Measurements from ENCODE around the gene APBB1.
A peak's percentile ranks its signal among the peaks of the same experiment; 100 is the strongest.

The APBB1 gene

DNA sequence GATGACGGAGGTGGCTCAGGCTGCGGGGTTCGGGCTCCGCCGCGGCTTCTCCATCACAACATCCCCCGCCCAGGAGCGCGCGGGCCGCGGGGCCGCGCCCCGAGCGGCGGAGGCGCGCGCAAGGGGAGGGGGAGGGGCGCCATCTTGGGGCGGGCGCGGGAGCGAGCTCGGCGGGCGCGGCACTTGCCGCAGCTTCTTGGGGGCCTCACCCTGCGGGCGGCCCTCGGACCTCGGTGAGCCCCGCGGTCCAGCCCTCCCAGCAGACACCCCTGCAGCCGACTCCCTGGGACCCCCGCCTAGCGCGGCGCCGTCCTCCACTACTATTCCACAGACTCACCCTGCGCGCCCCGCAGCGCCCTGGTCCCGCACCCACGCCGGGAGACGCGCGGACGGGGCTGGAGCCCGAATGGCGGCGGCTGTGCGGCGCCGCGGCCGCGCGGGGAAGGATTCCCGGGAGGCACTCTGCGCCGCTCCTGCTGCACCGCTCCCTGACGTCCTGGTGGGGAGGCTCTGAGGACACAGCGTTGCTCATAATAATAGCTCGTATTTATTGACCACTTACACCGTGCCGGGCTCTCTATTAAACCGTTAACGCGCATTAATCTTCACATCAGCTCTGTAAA lies at the start of gene APBB1:
APBB1 (minus strand) TSS at position 86 of the 623 bp plus-strand sequence. CDS start 7,747 bp downstream, outside the sequence.
- DNase-seq = peak; percentile 57

- no peak for DNase-seq
These were observed 40.2 kb upstream of the APBB1 start for GRCh38 chr11:6459099-6459450.

- no peak for DNase-seq
These were observed 39.6 kb upstream of the APBB1 start for GRCh38 chr11:6458352-6459098.

- no peak for DNase-seq
These were observed 38.9 kb upstream of the APBB1 start for GRCh38 chr11:6457581-6458320.

DNA sequence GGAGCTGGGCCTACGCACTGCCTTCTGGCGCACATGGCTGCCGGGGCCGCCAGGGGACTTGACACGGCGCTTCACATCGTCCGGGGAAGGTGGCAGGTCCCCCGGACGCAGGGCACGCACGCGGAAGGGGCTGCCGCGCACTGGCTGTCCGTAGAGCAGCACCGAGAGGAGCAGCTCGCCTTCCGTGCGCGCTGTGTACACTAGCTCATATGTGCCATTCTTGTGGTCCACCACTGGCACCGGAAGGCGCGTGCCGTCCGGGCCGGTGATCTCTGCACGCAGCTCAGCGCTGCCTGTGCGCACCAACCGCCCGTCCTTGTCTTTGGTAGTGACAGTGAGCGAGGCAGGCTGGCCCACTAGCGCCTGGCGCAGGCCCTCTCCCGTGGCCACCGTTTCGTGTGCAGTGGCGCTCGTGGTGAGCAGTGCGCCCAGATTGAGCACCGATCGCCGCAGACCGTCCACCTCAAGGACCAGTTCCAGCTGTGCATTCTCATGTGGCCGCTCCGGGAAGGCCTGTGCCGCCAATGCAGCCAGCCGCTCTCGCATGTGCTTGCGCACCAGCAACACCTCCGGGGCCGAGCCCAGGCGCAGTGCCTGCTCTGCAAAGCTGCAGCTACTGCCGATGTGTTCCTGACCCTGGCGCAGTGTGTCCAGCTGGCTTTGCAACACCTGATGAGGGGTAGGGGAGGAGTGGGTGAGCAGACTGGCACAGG lies 37.6 kb upstream of the APBB1 start:
- DNase-seq = no peak

DNA sequence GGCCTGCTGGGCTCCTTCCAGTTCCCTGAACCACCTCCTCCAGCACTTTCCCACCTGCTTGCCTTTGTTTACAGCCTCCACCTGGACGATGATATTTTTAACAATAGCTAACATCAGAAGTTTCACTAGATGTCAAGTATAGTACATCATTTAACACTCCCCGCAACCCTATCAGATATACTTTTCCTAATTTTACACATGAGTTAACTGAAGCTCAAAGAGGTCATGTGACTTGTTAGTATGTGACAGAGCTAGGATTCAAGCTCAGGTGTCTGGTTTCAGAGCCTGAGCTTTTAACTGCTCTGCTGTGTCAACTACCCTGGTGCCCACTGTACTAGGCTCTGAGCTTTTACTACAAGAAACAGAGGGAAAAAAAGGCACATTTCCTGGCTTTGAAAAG lies 36.2 kb upstream of the APBB1 start:
- DNase-seq = no peak

DNA sequence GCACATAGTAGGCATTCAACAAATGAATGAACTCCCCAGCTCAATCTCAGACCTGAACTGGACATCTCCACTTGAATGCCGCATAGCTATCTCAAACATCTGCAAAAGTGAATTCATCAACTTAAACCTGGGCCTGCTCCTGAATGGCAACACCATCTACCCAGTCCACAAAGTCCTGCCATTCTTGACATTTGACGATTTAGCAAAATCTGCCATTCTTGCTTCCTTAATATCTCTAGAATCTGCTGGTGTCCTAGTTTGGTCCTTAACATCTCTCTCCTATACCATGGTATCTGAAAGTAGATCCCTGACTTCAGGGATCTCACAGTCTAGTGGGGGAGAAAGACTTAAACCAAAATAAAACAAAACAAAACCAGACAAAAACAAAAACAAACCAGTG lies 34.3 kb upstream of the APBB1 start:
- no peak for DNase-seq

DNA sequence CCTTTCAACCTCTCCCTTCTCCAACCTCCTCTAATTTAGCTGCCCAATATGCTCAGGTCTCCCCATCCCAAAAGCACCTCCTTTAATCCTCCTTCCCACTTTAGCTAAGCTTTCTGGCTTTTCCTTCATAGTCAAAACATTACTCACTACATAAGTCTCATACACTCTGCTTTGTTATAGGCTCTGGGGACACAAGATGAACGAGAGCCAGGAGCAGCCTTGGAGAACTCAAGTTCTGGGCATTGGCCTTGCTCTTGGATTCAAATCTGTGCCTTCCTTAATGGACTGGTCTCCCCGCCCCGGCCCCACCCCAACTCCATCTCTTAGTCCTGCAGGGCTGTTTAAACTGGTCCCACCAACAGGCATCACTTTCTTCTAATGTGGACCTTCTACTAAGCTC lies 33.3 kb upstream of the APBB1 start:
- DNase-seq = no peak

GRCh38 chr11:6448574-6448973 lies 29.7 kb upstream of the APBB1 start:
- no peak for DNase-seq

GRCh38 chr11:6443269-6444003 lies 24.5 kb upstream of the APBB1 start:
- DNase-seq = peak; percentile 46

GRCh38 chr11:6442441-6442840 lies 23.5 kb upstream of the APBB1 start:
- no peak for DNase-seq

DNA sequence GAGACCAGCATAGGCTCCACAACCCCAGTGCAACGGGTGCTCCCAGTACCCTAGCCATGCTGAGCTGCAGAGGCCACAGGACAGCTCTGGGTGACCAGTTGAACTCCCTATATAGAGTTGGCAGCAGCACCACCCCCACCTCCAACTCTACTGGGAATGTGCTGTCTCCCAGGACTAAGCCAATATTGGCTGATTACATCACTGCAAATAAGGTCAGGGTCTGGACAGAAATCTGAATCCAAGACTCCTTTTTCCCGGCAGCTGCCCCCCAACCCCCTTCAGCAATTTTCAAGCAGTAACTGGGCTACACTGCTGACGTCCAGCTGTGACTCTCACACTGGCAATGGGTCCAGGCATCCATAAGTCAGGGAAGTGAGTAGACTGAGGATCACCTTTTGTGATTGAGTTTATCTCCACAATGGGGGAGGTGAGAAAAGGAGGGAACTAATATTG lies 22.0 kb upstream of the APBB1 start, which contains the start of gene HPX:
HPX (minus strand) TSS at position 82 of the 453 bp plus-strand sequence; CDS start at position 58, 24 bp downstream.
- no peak for DNase-seq

DNA sequence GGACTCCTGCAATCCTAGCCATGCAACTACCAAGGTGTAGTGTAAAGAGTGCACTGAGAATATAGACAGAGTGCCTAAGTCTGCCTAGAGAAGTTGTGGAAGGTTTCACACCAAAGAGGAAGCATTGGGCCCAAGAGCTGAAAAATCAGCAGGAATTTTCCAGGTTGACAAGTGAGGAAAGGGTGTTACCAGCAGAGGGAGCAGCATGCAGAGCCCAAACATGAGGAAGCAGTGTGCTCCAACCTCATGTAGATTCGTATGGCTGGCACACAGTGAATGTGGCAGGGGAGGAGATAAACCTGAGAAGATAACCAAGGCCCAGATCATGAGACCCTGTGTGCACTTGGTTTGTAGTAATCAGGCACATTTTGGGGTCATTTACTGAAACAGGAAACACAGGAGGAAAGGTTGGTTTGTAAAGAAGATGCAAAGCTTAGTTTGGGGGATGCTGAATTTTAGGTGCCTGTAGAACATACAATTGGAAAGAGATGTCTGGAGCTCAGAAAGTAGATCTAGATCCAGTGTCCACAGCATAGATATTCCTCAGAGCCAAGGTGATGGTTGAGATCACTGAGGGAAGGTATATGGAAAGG lies 20.2 kb upstream of the APBB1 start:
- peak; percentile 28 for DNase-seq

DNA sequence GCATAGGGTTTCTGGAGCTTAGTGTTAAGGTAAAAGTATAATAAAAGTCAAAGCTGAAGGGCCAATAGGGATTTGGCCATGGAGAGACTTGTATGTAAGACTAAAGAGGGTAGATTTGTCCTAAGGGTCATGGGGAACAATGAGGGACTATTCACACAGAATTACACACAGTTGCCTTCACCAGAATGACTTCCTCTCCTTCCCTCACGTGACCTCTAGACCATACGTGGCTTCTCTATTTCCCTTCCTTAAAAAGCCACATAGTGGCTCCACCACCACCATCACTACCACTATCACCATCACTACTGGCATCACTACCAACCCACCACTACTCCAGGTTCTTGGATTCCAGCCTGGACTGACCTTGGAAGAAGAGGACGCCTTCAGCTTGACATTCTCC lies 19.1 kb upstream of the APBB1 start:
- DNase-seq = no peak

DNA sequence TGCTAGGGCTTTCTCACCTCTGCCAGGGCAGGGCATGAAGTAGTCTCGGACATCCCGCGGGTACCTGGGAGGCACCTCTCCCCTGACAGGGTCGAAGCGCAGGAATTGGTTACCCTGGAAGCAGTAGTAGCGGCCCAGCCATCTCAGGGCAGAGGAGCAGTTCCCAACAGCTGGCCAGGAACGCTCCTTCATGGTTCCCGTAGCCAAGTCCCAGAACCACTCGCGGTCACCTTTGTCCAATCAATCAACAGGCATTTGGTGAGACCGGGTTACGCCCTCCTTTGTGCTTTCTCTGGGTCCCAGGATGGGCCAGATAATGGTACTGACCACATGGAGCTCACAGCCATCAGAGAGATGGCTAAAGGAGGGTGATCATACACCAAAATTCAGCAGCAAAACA lies 18.5 kb upstream of the APBB1 start:
- no peak for DNase-seq

DNA sequence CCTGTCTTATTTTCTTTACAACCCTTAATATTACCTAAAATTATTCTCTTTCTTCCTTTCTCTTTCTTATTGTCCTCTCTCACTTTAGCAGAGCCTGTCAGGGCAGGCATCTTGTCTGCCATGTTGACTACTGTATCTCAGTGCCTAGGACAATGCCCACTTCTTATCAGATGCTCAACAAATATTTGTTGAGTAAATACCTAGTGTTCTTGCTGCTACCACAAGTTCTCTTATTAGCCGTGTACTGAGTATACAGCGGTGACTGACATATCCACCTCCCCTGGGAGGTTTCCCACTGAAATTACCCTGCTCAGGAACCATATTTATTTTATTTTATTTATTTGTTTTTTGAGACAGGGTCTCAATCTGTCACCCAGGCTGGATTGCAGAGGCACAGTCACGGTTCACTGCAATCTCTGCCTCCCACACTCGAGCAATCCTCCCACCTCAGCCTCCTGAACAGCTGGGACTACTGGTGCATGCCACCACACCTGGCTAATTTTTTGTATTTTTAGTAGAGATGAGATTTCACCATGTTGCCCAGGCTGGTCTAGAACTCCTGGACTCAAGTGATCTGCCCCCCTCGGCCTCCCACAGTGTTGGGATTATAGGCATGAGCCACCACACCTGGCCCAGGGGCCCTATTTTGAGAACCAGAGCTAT lies 15.2 kb upstream of the APBB1 start:
- DNase-seq = no peak

DNA sequence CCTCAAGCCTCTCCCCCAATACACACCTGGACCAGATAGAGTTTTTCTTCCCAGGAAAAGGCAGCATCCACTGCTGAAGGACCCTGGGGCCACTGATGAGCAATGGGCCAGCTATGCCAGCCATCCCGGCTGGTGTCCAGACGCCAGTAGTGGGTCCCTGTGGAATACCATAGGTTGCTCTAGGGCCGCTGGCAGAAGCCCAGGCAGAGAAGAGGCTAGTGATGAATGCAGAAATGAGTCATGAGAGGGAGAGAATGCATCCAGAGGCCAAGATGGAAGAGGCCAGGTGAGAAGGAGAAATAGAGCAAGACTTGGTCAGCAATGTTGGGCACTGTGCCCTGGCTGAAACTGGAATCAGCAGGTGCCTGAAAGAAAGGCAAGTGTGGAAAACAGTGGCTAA lies 13.0 kb upstream of the APBB1 start:
- DNase-seq = no peak

DNA sequence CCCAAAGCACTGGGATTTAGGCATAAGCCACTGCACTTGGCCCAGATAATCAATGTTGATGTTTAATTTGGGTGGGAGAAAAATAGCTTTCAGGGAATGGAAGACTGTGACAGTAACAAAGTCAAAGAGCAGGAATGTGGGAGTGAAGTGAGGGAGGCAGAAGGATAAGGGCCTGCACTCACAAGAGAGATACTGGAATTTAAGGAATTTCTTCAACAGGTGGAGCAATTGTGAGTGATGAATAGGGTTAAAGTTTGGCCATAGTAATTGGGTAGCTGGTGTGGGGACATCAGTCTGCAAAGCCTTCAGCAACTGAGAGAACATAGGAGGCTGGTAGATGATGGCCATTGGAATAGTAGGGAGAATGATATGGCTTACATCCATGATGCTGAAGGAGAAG lies 8.6 kb upstream of the APBB1 start:
- DNase-seq = no peak

DNA sequence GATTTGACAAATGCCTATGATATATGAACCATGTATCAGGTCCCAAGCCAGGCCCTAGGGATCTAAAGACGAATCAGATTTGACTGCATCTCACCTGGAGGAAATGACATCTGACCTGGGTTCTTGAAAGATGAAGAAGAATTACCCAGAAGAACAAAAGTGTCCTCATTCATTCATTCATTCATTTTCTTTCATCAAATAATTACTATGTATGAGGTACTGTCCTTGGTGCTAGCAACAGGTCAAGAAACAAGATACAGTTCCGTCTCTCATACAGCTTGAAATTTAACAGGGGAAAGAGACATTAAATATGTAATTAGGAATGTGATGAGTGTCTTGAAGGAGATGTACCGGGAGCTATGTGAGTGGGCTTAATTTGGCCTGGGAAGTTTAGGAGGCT lies 1.8 kb upstream of the APBB1 start:
- no peak for DNase-seq

- no peak for DNase-seq
These were observed 311 bp downstream of the APBB1 start for GRCh38 chr11:6418557-6419008.

GRCh38 chr11:6417907-6418556 lies 862 bp downstream of the APBB1 start:
- no peak for DNase-seq

All from stimulated activated CD4-positive, alpha-beta T cell treated with anti-CD3 and anti-CD28 coated beads, Interleukin-1b, Interleukin-23, amount 100 ng/mL, for 48 hours (primary cell).